Vagina (tissue), 2 donors: ENCODE measurements around the gene GJB4.
"Not testable (repeated sequence)": the region's sequence is repeated elsewhere in the genome, so short reads cannot be mapped to it uniquely, and the experiment has no call there.

Experiments used
- POLR2AphosphoS5 ChIP-seq, 2 donors: sonication (generic); formaldehyde crosslinking; IDR thresholded peaks; one replicate each; pipeline ENCODE4 v1.9.0; 2017; ENCODE audit warnings: antibody characterized with exemption in 2 of 2, mild to moderate bottlenecking in 2 of 2, low read depth in 1 of 2; ENCODE audit not compliant: insufficient read depth in 1 of 2
- TF ChIP-seq, protein P1 (sequence below), 3 experiments: fragments of 450-650 bp in 2 of 3; fragments of 200-600 bp in 1 of 3; sonication (generic) in 1 of 3; IDR thresholded peaks; one replicate each; pipeline ENCODE4 v1.5.1; 2017 to 2019; ENCODE audit warnings: antibody characterized with exemption in 3 of 3, mild to moderate bottlenecking in 2 of 3, moderate library complexity in 2 of 3

DNA sequence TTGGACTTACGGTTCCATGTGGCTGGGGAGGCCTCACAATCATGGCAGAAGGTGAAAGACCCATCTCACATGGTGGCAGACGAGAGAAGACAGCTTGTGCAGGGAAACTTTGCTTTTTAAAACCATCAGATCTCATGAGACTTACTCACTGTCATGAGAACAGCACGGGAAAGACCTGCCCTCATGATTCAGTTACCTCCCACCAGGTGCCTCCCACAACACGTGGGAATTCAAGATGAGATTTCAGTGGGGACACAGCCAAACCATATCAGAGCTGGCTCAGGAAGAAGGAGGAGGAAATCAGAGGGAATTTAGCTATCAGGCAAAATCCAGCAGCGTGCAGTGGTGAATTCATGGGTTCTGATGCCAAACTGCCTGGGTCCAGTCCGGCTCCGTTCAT is 26.7 kb upstream of the GJB4 start:
- TF ChIP-seq, protein P1, sequence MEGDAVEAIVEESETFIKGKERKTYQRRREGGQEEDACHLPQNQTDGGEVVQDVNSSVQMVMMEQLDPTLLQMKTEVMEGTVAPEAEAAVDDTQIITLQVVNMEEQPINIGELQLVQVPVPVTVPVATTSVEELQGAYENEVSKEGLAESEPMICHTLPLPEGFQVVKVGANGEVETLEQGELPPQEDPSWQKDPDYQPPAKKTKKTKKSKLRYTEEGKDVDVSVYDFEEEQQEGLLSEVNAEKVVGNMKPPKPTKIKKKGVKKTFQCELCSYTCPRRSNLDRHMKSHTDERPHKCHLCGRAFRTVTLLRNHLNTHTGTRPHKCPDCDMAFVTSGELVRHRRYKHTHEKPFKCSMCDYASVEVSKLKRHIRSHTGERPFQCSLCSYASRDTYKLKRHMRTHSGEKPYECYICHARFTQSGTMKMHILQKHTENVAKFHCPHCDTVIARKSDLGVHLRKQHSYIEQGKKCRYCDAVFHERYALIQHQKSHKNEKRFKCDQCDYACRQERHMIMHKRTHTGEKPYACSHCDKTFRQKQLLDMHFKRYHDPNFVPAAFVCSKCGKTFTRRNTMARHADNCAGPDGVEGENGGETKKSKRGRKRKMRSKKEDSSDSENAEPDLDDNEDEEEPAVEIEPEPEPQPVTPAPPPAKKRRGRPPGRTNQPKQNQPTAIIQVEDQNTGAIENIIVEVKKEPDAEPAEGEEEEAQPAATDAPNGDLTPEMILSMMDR (IDR thresholded peaks at IDR 0.05): not testable (repeated sequence)
- TF ChIP-seq POLR2AphosphoS5 (IDR thresholded peaks at IDR 0.05; ENCODE audit: insufficient read depth in 1 of 2, low read depth in 1 of 2): not testable (repeated sequence)
